PC-9 (cell line): ENCODE measurements around the gene CCDC158. TPM values are rescaled to one million over a fixed set of nuclear protein-coding genes. Genes with fewer than 3 reads are reported as not detected.
A peak's percentile ranks its signal among the peaks of the same experiment; 100 is the strongest.

ENCODE experiments used
- BruUV-seq: library from RNA; stranded (reverse); fragments of 400-500 nt; replicated peaks from 2 replicates; lab custom pipeline; 2021; lab: Mats Ljungman, UMichigan
- CTCF ChIA-PET: fragments of 300-600 bp; sonication (Branson Sonifier 250); formaldehyde crosslinking; loops from one replicate; lab custom pipeline; 2022; ENCODE audit warnings: antibody characterized with exemption; lab: Charles Lee
- POLR2A ChIA-PET: fragments of 300-600 bp; sonication (Branson Sonifier 250); formaldehyde crosslinking; loops from one replicate; lab custom pipeline; 2022; ENCODE audit warnings: antibody characterized with exemption; ENCODE audit not compliant: unreplicated experiment; lab: Charles Lee
- DNase-seq, 2 experiments: peaks; one replicate each; pipeline versions ENCODE4 v3.0.0 to v3.0.0-alpha.2; 2015 to 2022; ENCODE audit warnings: mixed read lengths in 1 of 2
- H2AFZ ChIP-seq: fragments of 200-600 bp; sonication (generic); 2 replicates; pipeline ENCODE4 v1.8.1; 2017; ENCODE audit warnings: antibody characterized with exemption
- H3F3A ChIP-seq: fragments of 200-600 bp; sonication (generic); 2 replicates; pipeline ENCODE4 v1.8.1; 2017; ENCODE audit warnings: antibody characterized with exemption, mild to moderate bottlenecking, low read depth; ENCODE audit not compliant: insufficient read depth
- H3K27ac ChIP-seq: fragments of 200-600 bp; sonication (generic); 2 replicates; pipeline ENCODE4 v1.6.1; 2016; ENCODE audit warnings: mixed run types
- H3K27me3 ChIP-seq: fragments of 200-600 bp; sonication (generic); 2 replicates; pipeline ENCODE4 v1.6.1; 2016; ENCODE audit warnings: low read depth, mixed run types; ENCODE audit not compliant: insufficient read depth
- H3K36me3 ChIP-seq: fragments of 200-600 bp; sonication (generic); 2 replicates; pipeline ENCODE4 v1.6.1; 2016; ENCODE audit warnings: low read depth, mixed run types
- H3K4me1 ChIP-seq: fragments of 200-600 bp; sonication (generic); replicated peaks from 2 replicates; pipeline ENCODE4 v1.6.1; 2016; ENCODE audit warnings: mixed run types; ENCODE audit not compliant: insufficient read depth
- H3K4me2 ChIP-seq: fragments of 200-600 bp; sonication (generic); 2 replicates; pipeline ENCODE4 v1.6.1; 2017; ENCODE audit warnings: mixed run types
- H3K4me3 ChIP-seq: fragments of 200-600 bp; sonication (generic); 2 replicates; pipeline ENCODE4 v1.6.1; 2016; ENCODE audit warnings: mixed run types
- H3K79me2 ChIP-seq: fragments of 200-600 bp; sonication (generic); 2 replicates; pipeline ENCODE4 v1.6.1; 2017; ENCODE audit warnings: low read depth, mixed run types
- H3K9me2 ChIP-seq: fragments of 200-600 bp; sonication (generic); 2 replicates; pipeline ENCODE4 v1.8.1; 2017; ENCODE audit warnings: mild to moderate bottlenecking; ENCODE audit not compliant: insufficient read depth
- H3K9me3 ChIP-seq: fragments of 200-600 bp; sonication (generic); 2 replicates; pipeline ENCODE4 v1.8.1; 2016; ENCODE audit warnings: low read depth; ENCODE audit not compliant: insufficient read depth
- H4K20me1 ChIP-seq: fragments of 200-600 bp; sonication (generic); 2 replicates; pipeline ENCODE4 v1.8.1; 2017; ENCODE audit not compliant: insufficient read depth
- EZH2 ChIP-seq: fragments of 200-600 bp; sonication (generic); IDR thresholded peaks from 2 replicates; pipeline ENCODE4 v1.8.0; 2017; ENCODE audit warnings: antibody characterized with exemption, low read depth
- intact Hi-C: fragments of 100-400 bp; cut with micrococcal nuclease; formaldehyde crosslinking; loops from one replicate; pipeline ENCODE4 v1.10.0; 2022; ENCODE audit not compliant: unreplicated experiment
- total RNA-seq: library from RNA; stranded (reverse); gene quantifications from 2 replicates; pipeline ENCODE4 v1.2.3, GENCODE V29; 2021
- TF ChIP-seq, protein P1 (sequence below): fragments of 200-600 bp; sonication (generic); conservative IDR thresholded peaks from 2 replicates; pipeline ENCODE4 v1.6.1; 2017; ENCODE audit warnings: mixed run types, antibody characterized with exemption, mild to moderate bottlenecking, moderate library complexity

Gene CCDC158
- total RNA-seq, 1 experiment from 2014 or later: not detected

DNA sequence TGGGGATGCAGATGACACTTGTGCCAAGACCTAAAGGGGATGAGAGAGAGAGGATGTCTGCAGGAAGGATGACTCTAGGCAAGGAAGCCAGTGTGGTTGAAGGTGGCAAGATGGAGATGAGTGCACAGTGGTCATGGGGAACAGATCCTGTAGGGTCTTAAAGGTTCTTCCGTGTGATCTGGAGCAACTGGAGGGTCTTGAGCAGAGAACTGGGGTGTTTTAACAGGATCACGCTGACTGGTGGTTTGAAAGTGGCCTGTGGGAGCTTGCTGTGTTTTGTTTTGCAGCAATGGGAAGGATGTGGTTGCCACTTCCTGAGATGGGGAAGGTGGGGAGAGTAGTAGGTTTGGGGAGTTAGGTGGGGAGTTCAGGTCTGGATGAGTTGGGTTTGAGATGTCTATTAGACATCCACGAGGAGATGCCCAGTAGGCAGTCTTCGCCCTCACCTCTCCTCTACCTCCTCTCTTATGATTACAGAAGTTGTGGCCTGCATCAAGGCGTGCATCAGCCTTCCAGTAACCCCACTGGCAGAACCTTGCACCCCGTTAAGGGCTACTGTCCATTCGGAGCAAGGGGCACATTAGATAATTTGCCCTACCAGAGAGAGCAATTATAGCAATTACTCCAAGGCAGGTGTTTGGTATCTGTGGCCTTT lies 115.8 kb downstream of the CCDC158 start:
- DNase-seq: no peak
- peaks cover 28% of the 10 kb centered on the region for H3K4me1 ChIP-seq
- no peaks in the 10 kb centered on the region for H3K27me3 ChIP-seq
- H3K4me2 ChIP-seq: peak overlapping the region; percentile 88
- TF ChIP-seq, protein P1, sequence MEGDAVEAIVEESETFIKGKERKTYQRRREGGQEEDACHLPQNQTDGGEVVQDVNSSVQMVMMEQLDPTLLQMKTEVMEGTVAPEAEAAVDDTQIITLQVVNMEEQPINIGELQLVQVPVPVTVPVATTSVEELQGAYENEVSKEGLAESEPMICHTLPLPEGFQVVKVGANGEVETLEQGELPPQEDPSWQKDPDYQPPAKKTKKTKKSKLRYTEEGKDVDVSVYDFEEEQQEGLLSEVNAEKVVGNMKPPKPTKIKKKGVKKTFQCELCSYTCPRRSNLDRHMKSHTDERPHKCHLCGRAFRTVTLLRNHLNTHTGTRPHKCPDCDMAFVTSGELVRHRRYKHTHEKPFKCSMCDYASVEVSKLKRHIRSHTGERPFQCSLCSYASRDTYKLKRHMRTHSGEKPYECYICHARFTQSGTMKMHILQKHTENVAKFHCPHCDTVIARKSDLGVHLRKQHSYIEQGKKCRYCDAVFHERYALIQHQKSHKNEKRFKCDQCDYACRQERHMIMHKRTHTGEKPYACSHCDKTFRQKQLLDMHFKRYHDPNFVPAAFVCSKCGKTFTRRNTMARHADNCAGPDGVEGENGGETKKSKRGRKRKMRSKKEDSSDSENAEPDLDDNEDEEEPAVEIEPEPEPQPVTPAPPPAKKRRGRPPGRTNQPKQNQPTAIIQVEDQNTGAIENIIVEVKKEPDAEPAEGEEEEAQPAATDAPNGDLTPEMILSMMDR: no peak
- no peak for TF ChIP-seq EZH2
- ChIA-PET CTCF (no interaction called here), POLR2A (interaction anchor here (0.7 kb wide), 1 partner anchor 867 kb away, joined by 4 read pairs; no protein-coding TSS in a partner anchor)
- H3K36me3 ChIP-seq: no peaks in the 10 kb centered on the region
- H3F3A ChIP-seq: peaks cover 13% of the 10 kb centered on the region
- no peaks in the 10 kb centered on the region for H3K9me3 ChIP-seq
- no peak overlapping the region for H3K27ac ChIP-seq
- H3K79me2 ChIP-seq: no peaks in the 10 kb centered on the region
- H3K4me3 ChIP-seq: peak overlapping the region; percentile 87; the same call in 1 of the 2 replicates
- H3K9me2 ChIP-seq: no peaks in the 10 kb centered on the region
- H4K20me1 ChIP-seq: no peaks in the 10 kb centered on the region
- no TSS peak for BruUV-seq
- intact Hi-C loops: loop anchor here (5.0 kb wide), 2 partner anchors 53 to 123 kb away; partner anchors contain the start of gene FAM47E
- no peak overlapping the region for H2AFZ ChIP-seq

DNA sequence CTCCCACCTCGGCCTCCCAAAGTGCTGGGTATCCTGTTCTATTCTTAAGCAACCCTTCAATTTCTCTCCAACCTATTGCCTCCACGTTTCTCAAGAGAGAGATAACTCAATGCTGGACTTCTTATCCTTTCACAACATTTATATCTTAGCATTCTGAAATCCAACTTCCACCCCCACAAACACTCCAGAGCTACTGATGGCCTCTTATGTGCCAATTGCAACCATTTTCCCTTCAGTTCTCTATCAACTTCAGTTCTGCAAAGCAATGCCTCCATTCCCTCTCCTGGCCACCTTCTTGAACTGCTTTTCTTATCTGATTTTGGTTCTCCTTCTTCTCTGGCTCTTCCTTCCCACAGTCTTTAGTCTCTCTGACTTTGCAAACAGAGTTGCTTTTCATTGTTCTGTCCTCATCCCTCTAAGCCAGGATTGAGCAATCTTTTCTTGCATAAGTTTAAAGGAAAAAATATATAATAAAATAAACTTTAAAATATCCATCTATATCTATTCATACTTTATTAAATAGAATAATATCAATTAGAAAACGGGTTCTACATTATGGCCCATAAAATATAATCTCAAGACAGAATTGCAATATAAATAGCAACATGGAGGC lies 118.0 kb downstream of the CCDC158 start:
- Histone ChIP-seq H3K4me3 (no peak overlapping the region), H3F3A (peaks cover 13% of the 10 kb centered on the region), H2AFZ (no peak overlapping the region), H3K27ac (no peak overlapping the region), H4K20me1 (no peaks in the 10 kb centered on the region), H3K4me1 (peaks cover 28% of the 10 kb centered on the region), H3K79me2 (no peaks in the 10 kb centered on the region), H3K9me2 (no peaks in the 10 kb centered on the region), H3K4me2 (no peak overlapping the region), H3K9me3 (peaks cover 6% of the 10 kb centered on the region; the same call in 1 of the 2 replicates), H3K27me3 (no peaks in the 10 kb centered on the region), H3K36me3 (no peaks in the 10 kb centered on the region)
- no TSS peak for BruUV-seq
- no peak for TF ChIP-seq EZH2
- TF ChIP-seq, protein P1: no peak
- ChIA-PET POLR2A (no interaction called here), CTCF (no interaction called here)
- DNase-seq: no peak
- intact Hi-C loops: no loop called here

DNA sequence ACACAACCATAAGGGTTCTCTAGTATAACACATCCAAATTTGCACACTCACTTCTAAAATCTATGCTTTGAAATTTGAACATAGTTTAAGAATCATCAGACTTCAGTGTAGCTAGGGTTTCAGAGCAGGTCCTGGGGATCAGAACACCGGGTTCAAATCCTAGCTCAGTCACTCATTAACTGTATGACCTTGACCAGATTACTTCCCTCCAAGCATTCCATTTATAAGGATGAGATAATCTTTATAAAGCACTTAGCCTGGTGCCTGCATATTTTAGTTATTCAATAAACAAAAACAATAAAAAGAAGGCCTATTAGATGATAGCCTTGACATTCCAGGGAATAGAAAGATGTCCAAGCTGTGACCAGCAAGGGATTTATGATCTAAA lies 119.2 kb downstream of the CCDC158 start:
- H3K4me1 ChIP-seq: peaks cover 23% of the 10 kb centered on the region
- H3K4me3 ChIP-seq: no peak overlapping the region
- no peaks in the 10 kb centered on the region for H3K27me3 ChIP-seq
- DNase-seq: no peak
- peaks cover 6% of the 10 kb centered on the region; the same call in 1 of the 2 replicates for H3K9me3 ChIP-seq
- no peak overlapping the region for H2AFZ ChIP-seq
- H3K9me2 ChIP-seq: no peaks in the 10 kb centered on the region
- no peaks in the 10 kb centered on the region for H3K36me3 ChIP-seq
- ChIA-PET POLR2A (no interaction called here), CTCF (no interaction called here)
- no peaks in the 10 kb centered on the region for H3K79me2 ChIP-seq
- H3K4me2 ChIP-seq: peak overlapping the region; percentile 13
- TF ChIP-seq EZH2: no peak
- TF ChIP-seq, protein P1: no peak
- BruUV-seq: no TSS peak
- peaks cover 13% of the 10 kb centered on the region for H3F3A ChIP-seq
- intact Hi-C loops: no loop called here
- H3K27ac ChIP-seq: peak overlapping the region; percentile 93
- no peaks in the 10 kb centered on the region for H4K20me1 ChIP-seq
